SH-SY5Y (cell line): ENCODE data around the gene C5orf63.

ENCODE experiments used
- GATA2 ChIP-seq: IDR thresholded peaks from 2 replicates; pipeline ENCODE4 v1.6.1; 2011; ENCODE audit warnings: mild to moderate bottlenecking, low read depth, low read length
- GATA3 ChIP-seq: IDR thresholded peaks from 2 replicates; pipeline ENCODE4 v1.6.1; 2011; ENCODE audit warnings: low read depth, mild to moderate bottlenecking, low read length, moderate library complexity

- no peak for TF ChIP-seq GATA3
- TF ChIP-seq GATA2 = no peak
Observed at GRCh38 chr5:127027539-127027938, 45.8 kb downstream of the C5orf63 start.
